MM.1S (cell line): ENCODE data around the gene NKX2-2.

Source experiments
- DNase-seq: peaks from one replicate; pipeline ENCODE4 v3.0.0-alpha.2; 2015
- H2AFZ ChIP-seq: fragments of 300-600 bp; sonication (generic); 2 replicates; pipeline ENCODE4 v1.6.0; 2016; ENCODE audit warnings: antibody characterized with exemption, low read length
- H3F3A ChIP-seq: fragments of 300-600 bp; sonication (generic); 2 replicates; pipeline ENCODE4 v1.6.1; 2016; ENCODE audit warnings: mild to moderate bottlenecking, antibody characterized with exemption, low read length, moderate library complexity, mixed read lengths; ENCODE audit not compliant: insufficient read depth
- H3K27ac ChIP-seq: fragments of 300-600 bp; sonication (generic); 2 replicates; pipeline ENCODE4 v1.5.1; 2016; ENCODE audit warnings: mild to moderate bottlenecking, low read length
- H3K27me3 ChIP-seq: fragments of 300-600 bp; sonication (generic); replicated peaks from 2 replicates; pipeline ENCODE4 v1.6.0; 2016; ENCODE audit warnings: low read length; ENCODE audit not compliant: insufficient read depth
- H3K36me3 ChIP-seq: fragments of 300-600 bp; sonication (generic); replicated peaks from 2 replicates; pipeline ENCODE4 v1.6.1; 2016; ENCODE audit warnings: mild to moderate bottlenecking, low read length, mixed read lengths; ENCODE audit not compliant: insufficient read depth
- H3K4me1 ChIP-seq: fragments of 300-600 bp; sonication (generic); 2 replicates; pipeline ENCODE4 v1.6.1; 2016; ENCODE audit warnings: low read length, mixed read lengths
- H3K4me2 ChIP-seq: fragments of 300-600 bp; sonication (generic); 2 replicates; pipeline ENCODE4 v1.6.0; 2016; ENCODE audit warnings: low read depth, low read length
- H3K4me3 ChIP-seq: fragments of 300-600 bp; sonication (generic); 2 replicates; pipeline ENCODE4 v1.5.1; 2016; ENCODE audit warnings: low read length, mixed read lengths
- H3K79me2 ChIP-seq: fragments of 300-600 bp; sonication (generic); 2 replicates; pipeline ENCODE4 v1.6.1; 2016; ENCODE audit warnings: mixed run types, low read length, mixed read lengths
- H3K9ac ChIP-seq: fragments of 300-600 bp; sonication (generic); 2 replicates; pipeline ENCODE4 v1.6.1; 2016; ENCODE audit warnings: low read length, mixed read lengths
- H3K9me2 ChIP-seq: fragments of 300-600 bp; sonication (generic); replicated peaks from 2 replicates; pipeline ENCODE4 v1.6.1; 2016; ENCODE audit warnings: mild to moderate bottlenecking, low read length, mixed read lengths; ENCODE audit not compliant: insufficient read depth
- H3K9me3 ChIP-seq: fragments of 300-600 bp; sonication (generic); replicated peaks from 2 replicates; pipeline ENCODE4 v1.6.1; 2016; ENCODE audit warnings: mild to moderate bottlenecking, low read length, mixed read lengths; ENCODE audit not compliant: insufficient read depth
- H4K20me1 ChIP-seq: fragments of 300-600 bp; sonication (generic); 2 replicates; pipeline ENCODE4 v1.6.1; 2016; ENCODE audit warnings: mild to moderate bottlenecking, low read length, moderate library complexity, mixed read lengths; ENCODE audit not compliant: insufficient read depth
- CTCF ChIP-seq: fragments of 300-600 bp; sonication (generic); IDR thresholded peaks from 2 replicates; pipeline ENCODE4 v1.5.1; 2016; ENCODE audit warnings: antibody characterized with exemption, low read length, mixed read lengths
- EZH2 ChIP-seq: fragments of 300-600 bp; sonication (generic); optimal IDR thresholded peaks from 2 replicates; pipeline ENCODE3; 2017; ENCODE audit warnings: low read depth, mild to moderate bottlenecking, antibody characterized with exemption, low read length, mixed read lengths
- EZH2phosphoT487 ChIP-seq: fragments of 300-600 bp; sonication (generic); IDR thresholded peaks from 2 replicates; pipeline ENCODE4 v1.6.1; 2018; ENCODE audit warnings: antibody characterized with exemption, low read length

Gene NKX2-2

GRCh38 chr20:21513881-21514540 lies at the start of gene NKX2-2:
Gene NKX2-2 (minus strand): TSS chr20:21514064. CDS start chr20:21513669, 395 bp downstream.
- Histone ChIP-seq H3K36me3 (no peaks in the 10 kb centered on the region), H3K4me3 (no peak within 1 kb of the TSS), H3K4me2 (no peak within 1 kb of the TSS), H3K9me3 (no peaks in the 10 kb centered on the region), H3K9ac (no peak within 1 kb of the TSS), H3K27ac (no peak within 1 kb of the TSS), H3K79me2 (no peaks in the 10 kb centered on the region), H2AFZ (no peak within 1 kb of the TSS), H3F3A (no peaks in the 10 kb centered on the region), H4K20me1 (no peaks in the 10 kb centered on the region), H3K27me3 (peaks cover 61% of the 10 kb centered on the region), H3K9me2 (no peaks in the 10 kb centered on the region), H3K4me1 (no peaks in the 10 kb centered on the region)
- DNase-seq = no peak
- TF ChIP-seq EZH2 (no peak), EZH2phosphoT487 (no peak), CTCF (no peak)

- Histone ChIP-seq H3K9me3 (no peaks in the 10 kb centered on the region), H4K20me1 (no peaks in the 10 kb centered on the region)
- no peak for DNase-seq
Observed at GRCh38 chr20:21562656-21563055, 48.8 kb upstream of the NKX2-2 start.

GRCh38 chr20:21559305-21559704 lies 45.4 kb upstream of the NKX2-2 start:
- peak; percentile 70 for DNase-seq
- Histone ChIP-seq H4K20me1 (no peaks in the 10 kb centered on the region), H3K4me3 (peak overlapping the region; percentile 42), H3F3A (peaks cover 4% of the 10 kb centered on the region; the same call in 1 of the 2 replicates), H3K36me3 (no peaks in the 10 kb centered on the region), H3K27me3 (no peaks in the 10 kb centered on the region), H3K79me2 (no peaks in the 10 kb centered on the region), H2AFZ (peak overlapping the region; percentile 56), H3K4me2 (peak overlapping the region; percentile 53), H3K27ac (peak overlapping the region; percentile 49; the same call in 1 of the 2 replicates), H3K9ac (peak overlapping the region; percentile 20; the same call in 1 of the 2 replicates), H3K9me3 (no peaks in the 10 kb centered on the region), H3K9me2 (no peaks in the 10 kb centered on the region), H3K4me1 (no peaks in the 10 kb centered on the region)
- TF ChIP-seq EZH2phosphoT487 (no peak), CTCF (no peak), EZH2 (no peak)

More at GRCh38 chr20:21562656-21563055, 48.8 kb upstream of the NKX2-2 start:
- no peak overlapping the region for H3K27ac ChIP-seq
- TF ChIP-seq EZH2 (no peak), EZH2phosphoT487 (no peak), CTCF (no peak)
- no peaks in the 10 kb centered on the region for H3K79me2 ChIP-seq
- H3K4me1 ChIP-seq = no peaks in the 10 kb centered on the region
- no peaks in the 10 kb centered on the region for H3K27me3 ChIP-seq
- H2AFZ ChIP-seq = no peak overlapping the region
- no peak overlapping the region for H3K4me2 ChIP-seq
- H3K4me3 ChIP-seq = no peak overlapping the region
- no peaks in the 10 kb centered on the region for H3K36me3 ChIP-seq
- H3K9ac ChIP-seq = no peak overlapping the region
- H3K9me2 ChIP-seq = no peaks in the 10 kb centered on the region
- H3F3A ChIP-seq = peaks cover 4% of the 10 kb centered on the region; the same call in 1 of the 2 replicates
